T-helper 2 cell treated with Interferon-gamma antibody and Interleukin-4, amounts not matched to agents 100 ng/mL and 5 ng/mL, for 36 hours (primary cell): ENCODE measurements around the gene SERPINB6. TPM values are rescaled to one million over a fixed set of nuclear protein-coding genes. Genes with fewer than 3 reads are reported as not detected.
"Not testable (repeated sequence)": the region's sequence is repeated elsewhere in the genome, so short reads cannot be mapped to it uniquely, and the experiment has no call there.

ENCODE experiments used
- intact Hi-C: fragments of 100-400 bp; cut with micrococcal nuclease; formaldehyde crosslinking; loops from one replicate; pipeline ENCODE4 v1.15.1; 2023
- total RNA-seq: library from RNA; stranded (reverse); gene quantifications from 2 replicates; pipeline ENCODE4 v1.2.3, GENCODE V29; 2022

Gene SERPINB6
- total RNA-seq, result 31.8 and 32.3 TPM in 2 replicates

- intact Hi-C loops, result loop anchor here (1.0 kb wide), 2 partner anchors 18 to 31 kb away; no protein-coding TSS in a partner anchor
These were observed at the start of gene SERPINB6 for GRCh38 chr6:2971420-2972218. Gene SERPINB6, minus strand, starts transcription at chr6:2971567. Its CDS starts 12,235 bp downstream, at chr6:2959332.

- intact Hi-C loops, result no loop called here
These were observed 48.5 kb upstream of the SERPINB6 start for GRCh38 chr6:3019749-3020320.

GRCh38 chr6:3019065-3019464 is 47.7 kb upstream of the SERPINB6 start:
- intact Hi-C loops, result no loop called here

GRCh38 chr6:3017304-3017703 is 45.9 kb upstream of the SERPINB6 start:
- intact Hi-C loops, result no loop called here

- intact Hi-C loops, result no loop called here
These were observed 45.3 kb upstream of the SERPINB6 start for GRCh38 chr6:3016473-3017280.

DNA sequence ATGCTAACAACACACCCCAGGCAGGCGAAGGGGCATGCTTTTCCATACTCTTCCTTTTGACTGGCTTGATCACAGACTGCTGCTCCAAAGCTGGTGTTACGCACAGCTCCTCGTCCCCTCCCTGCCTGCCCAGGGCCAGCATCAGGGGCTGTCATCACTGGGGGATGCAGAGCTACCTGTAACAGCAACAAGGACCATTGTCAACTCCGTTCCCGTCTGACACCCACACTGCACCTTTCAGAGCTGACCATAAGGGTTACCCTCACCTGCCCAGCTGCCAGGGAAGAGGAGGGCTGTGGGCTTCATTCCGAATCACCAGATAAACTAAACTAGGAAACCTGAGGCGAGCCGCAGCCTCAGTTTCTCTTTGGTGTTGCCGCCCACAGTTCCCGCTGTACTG is 43.8 kb upstream of the SERPINB6 start:
- intact Hi-C loops, result no loop called here

- intact Hi-C loops, result no loop called here
These were observed 43.3 kb upstream of the SERPINB6 start for GRCh38 chr6:3014675-3015066.

GRCh38 chr6:3013901-3014674 is 42.7 kb upstream of the SERPINB6 start:
- intact Hi-C loops, result no loop called here

- intact Hi-C loops, result no loop called here
These were observed 42.1 kb upstream of the SERPINB6 start for GRCh38 chr6:3013486-3013885.

GRCh38 chr6:3011592-3011991 is 40.2 kb upstream of the SERPINB6 start:
- intact Hi-C loops, result no loop called here

GRCh38 chr6:3011158-3011557 is 39.8 kb upstream of the SERPINB6 start:
- intact Hi-C loops, result no loop called here

GRCh38 chr6:3009930-3010329 is 38.6 kb upstream of the SERPINB6 start:
- intact Hi-C loops, result no loop called here

GRCh38 chr6:3008712-3009265 is 37.4 kb upstream of the SERPINB6 start:
- intact Hi-C loops, result not testable (repeated sequence)

DNA sequence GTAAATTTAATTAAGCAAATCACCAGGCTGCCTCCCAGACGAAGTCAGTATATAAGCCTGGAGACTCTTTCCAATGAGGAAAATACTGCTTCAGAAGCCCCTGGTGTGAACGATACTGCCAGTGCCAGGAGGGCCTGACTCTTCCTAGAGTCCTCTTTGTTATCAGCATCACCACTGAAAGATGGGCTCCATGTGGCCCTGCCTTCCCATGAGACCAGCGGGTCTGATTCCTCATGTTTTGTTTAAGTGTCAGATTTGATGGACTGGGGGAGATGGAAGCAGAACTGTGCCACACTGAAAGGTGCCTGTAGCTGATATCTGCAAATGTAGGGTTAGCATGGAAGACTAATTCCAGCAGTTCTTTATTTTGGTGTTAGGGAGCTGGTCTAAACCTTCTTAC is 36.2 kb upstream of the SERPINB6 start:
- intact Hi-C loops, result no loop called here

GRCh38 chr6:3006476-3006875 is 35.1 kb upstream of the SERPINB6 start:
- intact Hi-C loops, result no loop called here

DNA sequence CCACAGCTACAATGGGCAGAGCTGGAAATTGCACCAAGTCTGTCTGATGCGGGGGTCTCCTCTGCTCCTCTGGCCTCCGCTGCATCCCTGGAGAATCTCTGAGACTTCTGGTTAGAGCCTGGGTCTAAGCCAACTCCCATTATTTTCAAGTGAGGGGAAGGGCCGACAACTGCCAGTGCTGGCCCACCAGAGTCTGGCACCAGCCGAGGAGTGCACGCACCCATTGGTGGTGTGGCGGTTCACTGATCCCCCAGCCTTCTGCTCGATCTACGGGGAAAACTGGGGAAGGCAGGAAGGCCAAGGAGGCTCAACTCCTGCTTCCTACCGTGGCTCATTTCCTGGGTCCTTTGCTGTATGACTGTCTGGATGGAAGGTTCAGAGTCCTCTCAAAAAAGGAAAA is 34.5 kb upstream of the SERPINB6 start:
- intact Hi-C loops, result no loop called here

GRCh38 chr6:3005077-3005476 is 33.7 kb upstream of the SERPINB6 start:
- intact Hi-C loops, result no loop called here

DNA sequence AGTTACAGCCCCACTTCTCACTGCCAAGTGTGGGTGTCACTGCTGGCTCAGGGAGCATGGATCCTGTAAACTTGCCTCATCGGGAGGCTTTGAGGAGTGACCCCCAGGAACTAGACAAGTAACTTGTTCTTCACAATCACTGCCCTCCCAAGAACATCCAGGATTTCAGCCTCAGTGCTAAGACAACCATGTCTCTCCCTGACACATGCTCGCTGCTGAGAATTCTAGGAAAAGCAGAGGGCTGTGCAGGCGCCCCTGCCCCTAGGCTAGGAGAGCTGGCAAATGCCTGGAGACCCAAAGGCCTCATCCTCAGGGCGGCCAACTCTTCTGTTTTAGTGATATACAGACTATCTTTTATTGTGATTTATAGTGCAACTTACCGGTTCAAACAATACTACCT is 31.9 kb upstream of the SERPINB6 start:
- intact Hi-C loops, result not testable (repeated sequence)

DNA sequence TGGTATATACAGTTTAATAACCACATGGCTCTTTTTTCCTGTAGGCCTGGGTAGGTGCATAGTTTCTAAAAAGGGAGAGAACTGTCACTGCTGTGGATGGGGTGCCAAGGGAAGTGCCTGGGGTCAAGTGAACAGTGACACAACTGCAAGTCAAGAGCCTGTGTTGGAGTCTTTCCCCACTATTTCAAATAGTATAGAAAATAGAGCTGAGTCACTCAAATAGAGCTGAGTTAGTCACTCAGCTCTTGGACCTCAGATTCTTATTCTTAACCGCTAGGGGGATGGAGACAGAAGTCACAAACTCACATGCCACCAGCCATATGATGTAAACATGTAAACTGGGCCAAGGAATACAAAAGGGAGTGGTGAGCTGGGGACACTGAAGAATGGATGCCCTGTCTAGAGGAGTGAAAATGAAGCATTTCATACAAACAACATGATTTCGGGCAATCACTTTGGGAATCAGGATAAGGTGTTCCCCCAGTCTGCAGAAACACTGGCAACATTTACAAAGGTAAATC is 30.5 kb upstream of the SERPINB6 start:
- intact Hi-C loops, result loop anchor here (1.0 kb wide), 1 partner anchor 21 kb away; no protein-coding TSS in a partner anchor

GRCh38 chr6:3001146-3001772 is 29.9 kb upstream of the SERPINB6 start:
- intact Hi-C loops, result no loop called here
